Germinal center (tissue), 1 donor: ENCODE data around the gene PPM1E.

Experiments used
- DNase-seq: peaks from one replicate; pipeline ENCODE4 v3.0.0; 2012; ENCODE audit warnings: mixed read lengths, low spot score

The PPM1E gene

DNA sequence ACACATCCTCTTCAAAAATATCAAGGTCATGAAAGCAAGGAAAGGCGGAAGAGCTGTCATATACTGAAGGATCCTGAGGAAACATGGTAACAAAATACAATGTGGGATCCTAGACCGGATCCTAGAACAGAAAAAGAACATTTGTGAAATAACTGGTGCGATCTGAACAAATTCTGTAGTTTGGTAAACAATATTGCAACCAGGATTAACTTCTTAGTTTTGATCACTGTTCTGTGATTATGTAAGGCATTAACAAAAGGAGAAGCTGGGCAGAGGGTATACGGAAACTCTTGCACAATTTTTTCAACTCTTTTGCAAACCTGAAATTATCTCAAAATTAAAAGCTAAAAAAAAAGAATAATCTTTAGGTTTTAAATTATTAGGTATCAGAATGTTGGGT lies 241.3 kb downstream of the PPM1E start:
- DNase-seq = no peak

GRCh38 chr17:58997756-58998553 lies 242.3 kb downstream of the PPM1E start:
- no peak for DNase-seq

DNA sequence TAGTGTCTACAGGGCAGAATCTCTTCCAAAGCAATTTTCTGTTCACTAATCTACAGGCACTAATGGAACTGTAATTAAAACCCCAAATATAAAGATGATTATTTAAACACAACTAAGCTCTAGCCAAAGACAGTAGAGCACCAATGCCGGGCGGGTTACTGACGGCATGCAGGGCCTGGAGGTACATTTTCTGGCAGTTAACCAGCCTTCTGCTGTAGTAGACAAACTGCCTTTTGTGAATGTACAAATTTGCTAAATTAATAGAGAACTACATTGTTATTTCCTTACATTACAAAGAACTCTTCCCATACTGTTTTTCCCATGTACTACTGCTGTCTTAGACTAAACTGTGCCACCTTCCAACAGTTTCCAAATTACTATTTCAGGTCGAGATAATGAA lies 243.2 kb downstream of the PPM1E start:
- no peak for DNase-seq

DNA sequence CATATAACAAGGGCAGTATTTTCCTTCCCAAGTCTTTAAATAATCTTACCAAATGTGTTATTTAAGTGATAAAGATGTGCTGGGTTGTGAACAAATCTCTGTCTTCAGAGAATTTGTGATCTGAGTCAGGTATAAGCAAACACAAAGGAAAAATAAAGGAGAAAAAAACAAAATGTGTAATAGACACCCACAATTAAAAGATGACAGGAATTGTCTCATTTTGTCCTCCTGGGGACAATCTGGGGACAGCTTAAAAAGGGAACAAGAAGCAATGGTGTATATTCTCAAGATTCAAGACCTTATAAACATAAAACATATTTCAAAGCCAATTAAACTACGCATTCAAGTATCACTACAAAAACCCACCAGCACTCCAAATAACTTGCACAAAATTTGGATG lies 243.8 kb downstream of the PPM1E start:
- DNase-seq = no peak

DNA sequence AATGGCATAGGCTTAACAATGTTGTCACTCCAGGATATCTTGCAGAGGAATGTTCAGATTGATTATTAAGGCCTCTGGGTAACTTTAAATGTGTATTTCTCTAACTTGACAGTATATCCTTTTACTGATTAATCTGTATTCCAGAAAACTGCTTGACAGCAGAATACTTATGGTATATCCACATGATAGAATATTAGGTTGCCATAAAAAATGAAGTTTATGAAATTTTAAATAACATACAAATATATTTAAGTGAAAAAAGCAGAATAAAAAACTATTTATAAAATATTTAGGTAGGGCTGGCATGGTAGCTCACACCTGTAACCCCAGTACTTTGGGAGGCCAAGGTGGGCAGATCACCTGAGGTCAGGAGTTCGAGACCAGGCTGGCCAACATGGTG lies 244.4 kb downstream of the PPM1E start:
- DNase-seq = no peak

DNA sequence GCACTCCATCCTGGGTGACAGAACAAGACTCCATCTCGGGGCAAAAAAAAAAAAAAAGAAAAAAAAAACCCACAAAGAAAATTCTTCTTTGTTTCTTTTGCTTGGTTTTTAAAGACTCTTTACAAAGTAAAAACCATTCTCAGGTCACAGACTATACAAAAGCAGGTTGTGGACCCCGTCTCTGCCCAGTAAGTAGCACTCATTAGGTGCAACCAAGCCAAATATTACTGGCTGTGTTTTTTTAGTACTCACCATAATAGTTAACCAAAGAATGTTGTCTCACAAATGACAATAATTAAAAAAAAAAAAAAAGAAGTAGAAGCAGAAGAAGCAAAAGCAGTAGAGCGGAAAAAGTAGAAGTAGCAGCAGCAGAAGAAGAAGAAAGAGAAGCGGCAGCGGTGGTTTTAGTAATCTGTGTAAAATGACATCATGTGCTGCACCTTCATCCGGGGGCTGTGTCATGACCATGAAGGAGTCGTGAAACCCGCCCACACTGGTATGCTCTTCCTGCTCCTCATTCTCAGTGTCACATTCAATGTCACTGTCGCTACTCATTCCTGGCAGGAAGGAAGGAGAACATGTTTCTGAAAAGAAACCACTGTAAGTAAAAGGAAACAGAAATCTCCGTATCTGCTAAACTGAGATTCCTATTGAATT lies 245.6 kb downstream of the PPM1E start:
- DNase-seq = peak; percentile 79

GRCh38 chr17:59002126-59002525 lies 246.5 kb downstream of the PPM1E start:
- DNase-seq = no peak

- no peak for DNase-seq
These were observed 247.2 kb downstream of the PPM1E start for GRCh38 chr17:59002848-59003247.

GRCh38 chr17:59003860-59004259 lies 248.2 kb downstream of the PPM1E start:
- DNase-seq = no peak

DNA sequence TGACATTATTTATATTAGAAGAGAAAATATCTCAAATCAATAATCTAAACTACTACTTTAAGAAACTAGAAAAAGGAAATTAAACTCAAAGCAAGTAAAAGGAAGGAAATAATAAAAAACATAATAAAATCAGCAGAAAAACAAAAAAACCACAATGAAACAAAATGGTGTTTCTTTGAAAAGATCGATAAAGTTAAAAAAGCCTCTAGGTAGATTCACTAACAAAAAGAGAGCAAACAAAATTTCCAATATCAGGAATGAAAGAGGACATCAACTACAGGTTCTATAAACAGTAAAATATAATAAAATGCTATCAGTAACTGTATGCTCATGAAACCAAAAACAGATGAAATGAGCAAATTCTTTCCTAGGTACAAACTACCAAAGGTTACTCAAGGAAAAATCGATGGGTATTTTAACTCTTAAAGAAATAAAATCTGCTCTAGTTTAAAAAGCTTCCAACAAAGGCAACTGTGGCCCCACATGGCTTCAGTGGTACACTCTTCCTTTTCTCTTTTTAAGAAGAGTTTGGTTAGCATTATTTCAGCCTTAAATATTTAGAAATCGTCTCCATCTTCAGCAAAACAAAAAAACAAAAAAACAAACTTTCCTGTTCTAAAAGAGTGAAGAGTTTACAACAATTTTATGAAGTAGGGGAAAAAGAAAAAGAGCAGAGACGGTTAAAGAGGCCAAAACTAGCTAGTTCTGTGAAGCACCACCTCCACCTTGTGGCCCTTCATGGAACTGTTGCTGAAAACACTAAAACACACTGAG lies 248.9 kb downstream of the PPM1E start:
- DNase-seq = peak; percentile 39

- no peak for DNase-seq
These were observed 252.3 kb downstream of the PPM1E start for GRCh38 chr17:59007995-59008394.

GRCh38 chr17:59008737-59009136 lies 253.1 kb downstream of the PPM1E start:
- no peak for DNase-seq

- DNase-seq = no peak
These were observed 254.4 kb downstream of the PPM1E start for GRCh38 chr17:59010026-59010425.

GRCh38 chr17:59011975-59012374 lies 256.3 kb downstream of the PPM1E start:
- no peak for DNase-seq

DNA sequence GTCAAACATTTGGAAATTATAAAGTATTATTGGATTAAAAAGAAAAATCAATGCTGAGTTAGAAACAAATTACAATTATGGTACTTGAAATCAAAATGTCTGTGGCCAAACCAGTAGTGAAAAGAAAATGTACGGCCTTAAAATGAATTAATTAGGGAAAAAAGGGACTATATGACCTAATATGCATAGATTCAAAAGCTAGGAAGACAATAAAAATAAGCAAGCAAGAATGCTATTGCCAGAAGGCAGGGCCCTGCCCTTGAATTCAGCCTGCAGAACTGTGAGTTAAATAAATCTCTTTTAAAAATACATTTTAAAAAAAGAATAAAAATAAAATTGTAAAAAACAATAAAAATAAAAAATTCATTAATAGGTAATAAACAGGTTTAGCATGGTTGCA lies 262.4 kb downstream of the PPM1E start:
- no peak for DNase-seq

DNA sequence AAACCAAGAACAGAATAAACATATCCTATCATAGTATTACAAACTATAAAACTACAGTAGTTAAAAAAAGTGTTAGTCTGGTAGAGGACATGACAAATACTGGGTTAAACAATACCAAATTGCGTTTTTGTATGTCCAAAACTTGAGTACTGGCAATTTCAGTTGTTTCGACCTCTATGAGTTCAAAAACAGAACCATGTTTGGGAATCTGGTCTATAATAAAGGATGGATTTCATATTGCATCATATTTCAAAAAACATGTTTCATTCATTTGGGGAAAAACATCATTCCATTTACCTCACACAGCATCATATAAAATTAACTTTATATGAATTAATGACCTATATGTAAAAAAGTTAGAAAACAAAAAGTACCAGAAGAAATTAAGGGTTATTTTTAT lies 269.3 kb downstream of the PPM1E start:
- no peak for DNase-seq

GRCh38 chr17:59026176-59026939 lies 270.7 kb downstream of the PPM1E start:
- DNase-seq = no peak

DNA sequence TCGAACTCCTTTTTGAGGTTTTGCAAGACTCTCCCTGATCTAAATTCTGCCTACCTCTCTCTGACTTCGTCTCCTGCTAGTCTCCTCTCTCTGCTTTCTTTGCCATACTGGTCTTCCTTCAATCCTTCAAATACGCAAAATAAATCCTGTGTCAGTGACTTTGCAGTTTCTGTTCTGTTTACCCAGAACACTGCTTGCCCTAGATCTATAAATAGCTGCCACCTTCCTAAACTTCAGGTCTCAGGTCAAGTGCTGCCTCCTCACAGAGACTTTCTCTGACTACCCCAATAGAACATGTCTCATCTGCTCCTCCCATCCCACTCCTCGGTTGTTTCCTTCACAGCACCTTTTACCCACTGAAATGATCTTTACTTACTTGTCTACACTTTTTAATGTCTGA lies 272.1 kb downstream of the PPM1E start:
- DNase-seq = no peak

- DNase-seq = no peak
These were observed 272.7 kb downstream of the PPM1E start for GRCh38 chr17:59028328-59028727.

- DNase-seq = no peak
These were observed 275.2 kb downstream of the PPM1E start for GRCh38 chr17:59030811-59031210.
